Cardiac septum (tissue), 1 donor: ENCODE results near the gene HMX1. TPM values are rescaled to one million over a fixed set of nuclear protein-coding genes. Genes with fewer than 3 reads are reported as not detected.

Experiments used
- DNase-seq: peaks from one replicate; pipeline ENCODE4 v3.0.0-alpha.2; 2020; ENCODE audit warnings: low spot score
- intact Hi-C: fragments of 100-400 bp; cut with DNase I; formaldehyde crosslinking; loops from one replicate; pipeline ENCODE4 v1.14.0; 2022
- total RNA-seq: library from RNA; stranded (reverse); fragmentation: NEBNext Ultra II Directional; extraction: Animal tissue kit (Norgen Biotek cat#: 25700); gene quantifications from one replicate; pipeline ENCODE4 v1.2.1, GENCODE V29; 2021
- donor health status: DM: no; HTN: no; CAD: no.

Gene HMX1
- total RNA-seq, 1 donor from 2014 or later: not detected

GRCh38 chr4:8862334-8862733, 9.3 kb downstream of the HMX1 start:
- DNase-seq: no peak
- intact Hi-C loops: no loop called here

GRCh38 chr4:8861576-8862295, 9.9 kb downstream of the HMX1 start:
- no peak for DNase-seq
- intact Hi-C loops: no loop called here

- DNase-seq: no peak
- intact Hi-C loops: no loop called here
Measured at GRCh38 chr4:8860892-8861575, 10.6 kb downstream of the HMX1 start.

GRCh38 chr4:8860096-8860891, 11.3 kb downstream of the HMX1 start:
- intact Hi-C loops: no loop called here

GRCh38 chr4:8859550-8860095, 12.0 kb downstream of the HMX1 start:
- intact Hi-C loops: no loop called here
- no peak for DNase-seq

More at GRCh38 chr4:8860096-8860891, 11.3 kb downstream of the HMX1 start:
- DNase-seq: no peak

GRCh38 chr4:8858701-8859210, 12.9 kb downstream of the HMX1 start:
- intact Hi-C loops: no loop called here
- no peak for DNase-seq

GRCh38 chr4:8857766-8858700, 13.6 kb downstream of the HMX1 start:
- DNase-seq: no peak
- intact Hi-C loops: no loop called here

- intact Hi-C loops: no loop called here
- DNase-seq: no peak
Measured at GRCh38 chr4:8856835-8857621, 14.6 kb downstream of the HMX1 start.

- intact Hi-C loops: no loop called here
- DNase-seq: no peak
Measured at GRCh38 chr4:8855818-8856245, 15.8 kb downstream of the HMX1 start.

- intact Hi-C loops: no loop called here
- no peak for DNase-seq
Measured at GRCh38 chr4:8854931-8855330, 16.7 kb downstream of the HMX1 start.

GRCh38 chr4:8854016-8854415, 17.6 kb downstream of the HMX1 start:
- intact Hi-C loops: no loop called here
- DNase-seq: no peak

- intact Hi-C loops: no loop called here
- no peak for DNase-seq
Measured at GRCh38 chr4:8853249-8853648, 18.4 kb downstream of the HMX1 start.

GRCh38 chr4:8852118-8852704, 19.4 kb downstream of the HMX1 start:
- intact Hi-C loops: no loop called here
- DNase-seq: no peak

- no peak for DNase-seq
- intact Hi-C loops: no loop called here
Measured at GRCh38 chr4:8851321-8852117, 20.1 kb downstream of the HMX1 start.

GRCh38 chr4:8850830-8851188, 20.8 kb downstream of the HMX1 start:
- no peak for DNase-seq
- intact Hi-C loops: no loop called here

GRCh38 chr4:8850074-8850829, 21.4 kb downstream of the HMX1 start:
- intact Hi-C loops: no loop called here
- DNase-seq: no peak
